ENCODE measurements around the gene TMEM69. TPM values are rescaled to one million over a fixed set of nuclear protein-coding genes. Genes with fewer than 3 reads are reported as not detected.
"Not testable (repeated sequence)": the region's sequence is repeated elsewhere in the genome, so short reads cannot be mapped to it uniquely, and the experiment has no call there.

Gene TMEM69
- total RNA-seq, 1 experiment from 2014 or later = 19.1 TPM

- H3K9me3 ChIP-seq (ENCODE audit: control insufficient read depth, insufficient read depth, low read depth, low read length) = no peaks in the 10 kb centered on the region
- ChIA-PET POLR2A (no interaction called here), CTCF (no interaction called here)
- H3K4me1 ChIP-seq (ENCODE audit: control insufficient read depth, insufficient read depth, low read length) = no peaks in the 10 kb centered on the region
- H3K36me3 ChIP-seq (ENCODE audit: control insufficient read depth, insufficient read depth, low read length) = no peaks in the 10 kb centered on the region
- DNase-seq (ENCODE audit: low read depth, low spot score) = no peak
- H3K27me3 ChIP-seq (ENCODE audit: control insufficient read depth, insufficient read depth, low read length) = no peaks in the 10 kb centered on the region
- no TSS peak for BruUV-seq (replicated peaks)
- in situ Hi-C loops (cut with HindIII; ENCODE audit: low pct_unique_long_range_greater_than_20kb, low sequenced_read_pairs) (no loop called here), intact Hi-C loops (cut with micrococcal nuclease; ENCODE audit: unreplicated experiment) (no loop called here)
- no peak overlapping the region for H3K27ac ChIP-seq (ENCODE audit: low read length)
- ATAC-seq = no peak
- TF ChIP-seq SIN3A (IDR thresholded peaks at IDR 0.05; ENCODE audit: borderline replicate concordance, insufficient read depth, low read depth, low read length) (no peak), CTCF (IDR thresholded peaks at IDR 0.05) (no peak), POLR2AphosphoS5 (IDR thresholded peaks at IDR 0.05; ENCODE audit: low read depth, low read length) (no peak)
- no peak overlapping the region for H3K4me3 ChIP-seq (ENCODE audit: low read depth in 2 of 2, low read length in 2 of 2)
Observed at GRCh38 chr1:45704637-45705036, 16.7 kb downstream of the TMEM69 start.

GRCh38 chr1:45713711-45714110 lies 25.7 kb downstream of the TMEM69 start:
- DNase-seq (ENCODE audit: low read depth, low spot score) (no peak), ATAC-seq (no peak)
- intact Hi-C loops (cut with micrococcal nuclease; ENCODE audit: unreplicated experiment) = no loop called here
- ChIA-PET CTCF (no interaction called here), POLR2A (interaction anchor here (0.5 kb wide), 1 partner anchor 25 kb away, joined by 8 read pairs; no protein-coding TSS in a partner anchor)
- no peak overlapping the region for H3K27ac ChIP-seq (ENCODE audit: low read length)
- H3K27me3 ChIP-seq (ENCODE audit: control insufficient read depth, insufficient read depth, low read length) = no peaks in the 10 kb centered on the region
- H3K4me3 ChIP-seq (ENCODE audit: low read depth in 2 of 2, low read length in 2 of 2) = no peak overlapping the region
- no peak for TF ChIP-seq CTCF (IDR thresholded peaks at IDR 0.05)
- no peaks in the 10 kb centered on the region for H3K9me3 ChIP-seq (ENCODE audit: control insufficient read depth, insufficient read depth, low read depth, low read length)
- no TSS peak for BruUV-seq (replicated peaks)
- H3K4me1 ChIP-seq (ENCODE audit: control insufficient read depth, insufficient read depth, low read length) = no peaks in the 10 kb centered on the region
- in situ Hi-C loops (cut with HindIII; ENCODE audit: low pct_unique_long_range_greater_than_20kb, low sequenced_read_pairs) = no loop called here
- no peaks in the 10 kb centered on the region; the same call in 1 of the 2 replicates for H3K36me3 ChIP-seq (ENCODE audit: control insufficient read depth, insufficient read depth, low read length)

- POLR2A ChIA-PET = interaction anchor here (0.7 kb wide), 1 partner anchor 144 kb away, joined by 4 read pairs; no protein-coding TSS in a partner anchor
- TF ChIP-seq POLR2AphosphoS5 (IDR thresholded peaks at IDR 0.05; ENCODE audit: low read depth, low read length) = no peak
- no peak for TF ChIP-seq CTCF (IDR thresholded peaks at IDR 0.05)
- TF ChIP-seq TCF7L2 (IDR thresholded peaks at IDR 0.05; ENCODE audit: low read depth, low read length) = no peak
- no peak for TF ChIP-seq SIN3A (IDR thresholded peaks at IDR 0.05; ENCODE audit: borderline replicate concordance, insufficient read depth, low read depth, low read length)
- no peak for TF ChIP-seq REST (IDR thresholded peaks at IDR 0.05; ENCODE audit: insufficient read depth in 1 of 2, low read depth in 2 of 2, low read length in 1 of 2)
- no peak overlapping the region for H3K4me3 ChIP-seq (ENCODE audit: low read depth in 2 of 2, low read length in 2 of 2)
- intact Hi-C loops (cut with micrococcal nuclease; ENCODE audit: unreplicated experiment) = no loop called here
- no peaks in the 10 kb centered on the region for H3K4me1 ChIP-seq (ENCODE audit: control insufficient read depth, insufficient read depth, low read length)
- no peak overlapping the region for H3K27ac ChIP-seq (ENCODE audit: low read length)
- no peak for DNase-seq (ENCODE audit: low read depth, low spot score)
- no peaks in the 10 kb centered on the region for H3K27me3 ChIP-seq (ENCODE audit: control insufficient read depth, insufficient read depth, low read length)
- H3K36me3 ChIP-seq (ENCODE audit: control insufficient read depth, insufficient read depth, low read length) = no peaks in the 10 kb centered on the region; the same call in 1 of the 2 replicates
- ATAC-seq = no peak
- H3K9me3 ChIP-seq (ENCODE audit: control insufficient read depth, insufficient read depth, low read depth, low read length) = no peaks in the 10 kb centered on the region
- no TSS peak for BruUV-seq (replicated peaks)
- CTCF ChIA-PET = no interaction called here
- in situ Hi-C loops (cut with HindIII; ENCODE audit: low pct_unique_long_range_greater_than_20kb, low sequenced_read_pairs) = no loop called here
Observed at GRCh38 chr1:45716700-45717099, 28.7 kb downstream of the TMEM69 start.

GRCh38 chr1:45717386-45717785 lies 29.4 kb downstream of the TMEM69 start:
- CTCF ChIA-PET; H3K27ac ChIP-seq (ENCODE audit: low read length); ATAC-seq; H3K36me3 ChIP-seq (ENCODE audit: control insufficient read depth, insufficient read depth, low read length); BruUV-seq (replicated peaks); H3K4me1 ChIP-seq (ENCODE audit: control insufficient read depth, insufficient read depth, low read length); DNase-seq (ENCODE audit: low read depth, low spot score); in situ Hi-C loops (cut with HindIII; ENCODE audit: low pct_unique_long_range_greater_than_20kb, low sequenced_read_pairs); H3K9me3 ChIP-seq (ENCODE audit: control insufficient read depth, insufficient read depth, low read depth, low read length); intact Hi-C loops (cut with micrococcal nuclease; ENCODE audit: unreplicated experiment); H3K27me3 ChIP-seq (ENCODE audit: control insufficient read depth, insufficient read depth, low read length); H3K4me3 ChIP-seq (ENCODE audit: low read depth in 2 of 2, low read length in 2 of 2): not testable (repeated sequence)
- POLR2A ChIA-PET = interaction anchor here (0.7 kb wide), 1 partner anchor 145 kb away, joined by 4 read pairs; no protein-coding TSS in a partner anchor
